NCI-H524 (cell line): ENCODE results near the gene HOXA11.

Source experiments
- DNase-seq, 2 experiments: peaks; one replicate each; lab custom pipeline; 2025; lab: John Stamatoyannopoulos, UW

The HOXA11 gene

GRCh38 chr7:27185013-27185853 lies at the start of gene HOXA11:
TSS of gene HOXA11 (minus strand) at chr7:27185232. CDS start at chr7:27185144, 88 bp downstream.
- DNase-seq: peak in 1 of 2 experiments; percentile 55

DNA sequence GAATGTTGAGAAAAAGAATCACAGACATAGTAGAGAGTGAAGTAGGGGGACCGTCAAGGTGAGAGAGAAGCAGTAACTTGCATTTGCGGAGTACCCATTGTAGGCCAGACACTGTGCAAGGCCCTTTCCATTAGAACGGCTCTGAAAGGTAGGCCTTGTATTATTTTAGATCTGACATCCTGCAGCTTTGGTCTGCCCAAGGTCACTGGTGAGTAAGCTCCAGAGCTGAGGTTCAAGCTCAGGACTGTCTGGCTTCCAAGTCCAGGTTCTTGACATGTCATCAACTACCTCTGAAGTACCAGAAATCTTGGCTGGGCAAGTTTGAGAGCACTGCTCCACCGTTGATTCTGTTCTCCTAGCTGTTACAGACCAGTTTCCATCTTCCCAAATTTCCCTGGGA lies 44.4 kb upstream of the HOXA11 start:
- no peak for DNase-seq

- DNase-seq: peak; percentile 18 to 53
Observed at GRCh38 chr7:27224983-27225934, 40.2 kb upstream of the HOXA11 start.

GRCh38 chr7:27223941-27224575 lies 39.0 kb upstream of the HOXA11 start:
- no peak for DNase-seq

- DNase-seq: no peak
Observed at GRCh38 chr7:27221201-27221797, 36.3 kb upstream of the HOXA11 start.

GRCh38 chr7:27220440-27220955 lies 35.5 kb upstream of the HOXA11 start:
- no peak for DNase-seq

DNA sequence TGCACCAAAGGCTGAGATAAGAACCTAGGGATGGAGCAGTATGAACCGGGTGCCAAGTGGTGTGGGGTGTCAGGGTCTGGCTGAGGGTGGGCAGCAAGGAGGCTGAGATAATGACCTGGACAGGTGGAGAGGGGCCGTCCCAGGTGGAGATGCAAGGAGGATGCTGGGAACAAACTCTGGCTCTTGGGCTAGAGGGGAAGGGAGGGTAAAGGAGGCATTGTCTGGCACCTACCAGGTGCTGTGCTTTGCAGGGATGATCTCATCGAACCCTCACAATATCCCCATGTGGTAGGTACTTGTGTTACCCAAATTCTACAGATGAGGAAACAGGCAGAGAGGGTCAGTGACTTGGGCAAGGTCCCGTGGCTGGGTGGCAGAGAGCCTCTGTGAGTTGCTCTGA lies 34.8 kb upstream of the HOXA11 start:
- no peak for DNase-seq

- DNase-seq: no peak
Observed at GRCh38 chr7:27217951-27218350, 32.9 kb upstream of the HOXA11 start.

DNA sequence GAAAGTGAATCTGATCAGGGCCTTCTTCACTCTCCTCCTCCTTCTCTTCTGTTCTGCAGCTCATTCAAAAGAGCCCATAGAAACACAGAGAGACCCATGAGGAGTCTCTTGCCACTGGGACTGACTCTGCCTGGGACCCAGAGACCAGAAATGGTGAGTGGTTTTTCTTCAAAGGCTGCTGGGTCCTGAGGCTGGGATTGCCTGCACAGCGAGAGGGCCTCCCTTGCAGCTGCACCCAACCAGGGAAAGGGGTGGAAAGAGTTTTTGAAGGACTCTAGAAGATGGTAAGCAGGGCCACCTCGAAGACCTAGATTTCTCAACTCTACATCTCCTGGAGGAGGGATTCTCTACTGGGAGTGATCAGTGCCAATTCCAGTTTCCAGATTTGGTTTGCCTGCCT lies 30.3 kb upstream of the HOXA11 start:
- no peak for DNase-seq

- no peak for DNase-seq
Observed at GRCh38 chr7:27214239-27214950, 29.4 kb upstream of the HOXA11 start.

DNA sequence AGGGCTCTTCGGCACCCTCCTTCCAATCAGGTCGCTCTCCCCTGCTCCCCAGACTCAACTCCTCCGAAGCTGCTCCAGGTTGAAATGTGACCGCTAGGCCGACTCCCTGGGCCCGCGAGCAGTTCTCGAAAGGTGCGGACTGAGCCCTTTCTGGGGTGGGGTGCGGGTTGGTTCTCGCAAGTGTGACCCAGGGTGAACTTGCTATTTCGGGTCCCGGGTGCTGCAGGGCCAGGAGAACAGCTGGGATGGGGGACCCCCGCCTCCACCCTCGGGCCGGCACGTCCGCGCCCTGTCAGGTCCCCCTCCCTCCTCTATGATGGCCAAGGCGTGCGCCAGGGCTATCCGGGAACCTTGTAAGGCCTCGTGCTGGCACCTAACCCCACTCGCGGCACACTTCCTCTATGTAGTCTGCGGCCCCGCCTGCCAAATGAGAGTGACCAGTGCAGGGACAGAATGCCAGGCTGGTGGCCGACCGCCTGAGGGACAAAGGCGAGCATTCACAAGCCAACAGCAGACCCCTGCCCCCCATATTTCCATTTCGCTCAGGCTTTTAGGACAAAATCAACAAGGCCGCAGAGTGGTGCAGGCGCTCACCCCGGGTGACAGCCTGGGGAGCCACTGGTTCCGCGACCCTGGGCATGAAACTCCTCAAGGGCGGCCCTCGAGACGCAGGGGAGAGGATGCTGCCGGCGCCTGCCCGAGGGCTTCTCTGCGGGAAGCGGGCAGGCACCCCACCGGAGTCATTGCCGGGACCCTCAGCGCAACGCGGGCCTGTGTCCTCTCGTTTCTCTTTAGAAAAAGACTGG lies 28.6 kb upstream of the HOXA11 start:
- DNase-seq: no peak

DNA sequence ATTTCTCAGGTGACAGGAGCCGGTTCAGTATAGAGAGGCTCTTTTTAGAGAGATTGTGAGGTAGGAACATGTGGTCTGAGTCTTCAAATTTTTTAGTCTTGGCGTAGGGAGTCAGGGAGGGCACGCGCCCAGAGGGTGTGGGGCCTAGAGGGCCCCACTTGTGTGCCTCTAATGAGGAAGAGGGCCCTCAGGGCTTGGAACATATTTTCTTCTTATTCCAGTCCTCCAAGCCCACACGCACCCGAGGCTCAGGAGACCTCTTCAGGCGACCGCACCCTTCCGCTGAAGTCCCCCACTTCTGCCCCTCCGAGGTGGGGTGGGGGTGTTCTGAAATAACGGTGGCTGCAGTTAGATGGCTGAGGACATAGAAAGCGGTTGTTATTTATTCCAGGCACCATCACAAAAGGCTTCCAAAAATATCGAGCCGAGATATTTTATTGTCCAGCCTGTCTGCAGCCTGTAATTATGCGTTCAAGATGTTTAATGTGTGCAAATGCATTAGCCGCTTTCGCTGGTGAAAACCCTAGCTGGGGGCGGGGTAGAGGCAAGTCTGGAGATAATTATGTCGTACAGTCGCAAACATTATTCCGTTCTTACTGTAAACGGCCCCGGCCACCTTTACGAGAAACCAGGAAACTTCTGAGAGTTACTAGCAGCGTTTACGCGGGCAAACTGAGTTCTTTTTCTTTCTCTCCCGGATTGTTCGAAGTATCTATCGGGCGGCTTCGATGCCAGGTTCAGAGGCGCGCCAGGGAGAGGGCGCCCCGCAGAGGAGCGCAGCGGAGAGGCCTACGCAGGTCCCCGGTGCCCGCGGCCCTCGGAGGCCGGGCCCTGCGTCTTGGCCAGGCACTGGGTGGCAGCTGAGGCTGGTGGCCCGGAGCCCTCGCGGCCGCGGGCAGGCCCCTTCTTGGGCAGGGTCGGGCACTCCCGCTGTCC lies 27.7 kb upstream of the HOXA11 start:
- no peak for DNase-seq

GRCh38 chr7:27211764-27212204 lies 26.8 kb upstream of the HOXA11 start:
- no peak for DNase-seq

GRCh38 chr7:27211084-27211446 lies 26.0 kb upstream of the HOXA11 start:
- DNase-seq: no peak

- peak in 1 of 2 experiments; percentile 22 for DNase-seq
Observed at GRCh38 chr7:27210441-27211083, 25.5 kb upstream of the HOXA11 start.

GRCh38 chr7:27209933-27210440 lies 25.0 kb upstream of the HOXA11 start:
- no peak for DNase-seq

- no peak for DNase-seq
Observed at GRCh38 chr7:27208998-27209397, 24.0 kb upstream of the HOXA11 start.

- DNase-seq: no peak
Observed at GRCh38 chr7:27207348-27207985, 22.4 kb upstream of the HOXA11 start.
